ENCODE measurements around the gene SNX2.

SNX2 gene

DNA sequence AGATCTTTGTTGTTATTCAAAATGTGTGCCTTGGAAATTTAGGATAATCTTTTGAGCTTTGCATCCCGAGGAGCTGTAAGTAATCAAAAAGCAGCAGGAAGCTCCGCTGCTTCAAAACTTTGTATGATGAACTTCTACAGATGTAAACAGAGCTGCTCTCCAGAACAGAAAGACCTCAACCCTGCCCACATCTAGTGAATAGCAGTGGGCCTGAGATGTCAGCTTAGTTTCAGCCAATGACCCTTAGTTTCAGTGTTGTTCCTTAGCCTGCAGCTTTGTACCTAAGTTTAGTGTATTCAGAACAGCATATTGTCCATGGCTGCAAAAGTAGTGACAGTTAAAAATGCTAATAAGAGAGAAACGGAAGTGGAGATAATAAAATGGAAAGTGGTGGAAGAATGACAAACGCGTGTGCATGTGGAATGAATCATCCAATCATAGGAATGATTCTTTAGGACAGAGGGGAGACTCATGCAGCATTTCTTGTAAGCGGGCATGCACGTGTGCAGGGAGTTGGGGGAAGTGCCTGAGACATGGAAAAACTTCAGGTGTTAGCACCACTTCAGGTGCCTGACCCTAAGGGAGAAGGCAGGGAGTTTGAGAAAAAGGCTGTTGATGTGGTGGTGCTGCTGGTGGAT, 95.5 kb downstream of the SNX2 start:
- no peak overlapping the region for H3K4me3 ChIP-seq (ENCODE audit: low read length)
- DNase-seq (ENCODE audit: low read depth): no peak
- TF ChIP-seq, protein P1, sequence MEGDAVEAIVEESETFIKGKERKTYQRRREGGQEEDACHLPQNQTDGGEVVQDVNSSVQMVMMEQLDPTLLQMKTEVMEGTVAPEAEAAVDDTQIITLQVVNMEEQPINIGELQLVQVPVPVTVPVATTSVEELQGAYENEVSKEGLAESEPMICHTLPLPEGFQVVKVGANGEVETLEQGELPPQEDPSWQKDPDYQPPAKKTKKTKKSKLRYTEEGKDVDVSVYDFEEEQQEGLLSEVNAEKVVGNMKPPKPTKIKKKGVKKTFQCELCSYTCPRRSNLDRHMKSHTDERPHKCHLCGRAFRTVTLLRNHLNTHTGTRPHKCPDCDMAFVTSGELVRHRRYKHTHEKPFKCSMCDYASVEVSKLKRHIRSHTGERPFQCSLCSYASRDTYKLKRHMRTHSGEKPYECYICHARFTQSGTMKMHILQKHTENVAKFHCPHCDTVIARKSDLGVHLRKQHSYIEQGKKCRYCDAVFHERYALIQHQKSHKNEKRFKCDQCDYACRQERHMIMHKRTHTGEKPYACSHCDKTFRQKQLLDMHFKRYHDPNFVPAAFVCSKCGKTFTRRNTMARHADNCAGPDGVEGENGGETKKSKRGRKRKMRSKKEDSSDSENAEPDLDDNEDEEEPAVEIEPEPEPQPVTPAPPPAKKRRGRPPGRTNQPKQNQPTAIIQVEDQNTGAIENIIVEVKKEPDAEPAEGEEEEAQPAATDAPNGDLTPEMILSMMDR (conservative IDR thresholded peaks at IDR 0.05; ENCODE audit: low read depth, low read length): no peak

DNA sequence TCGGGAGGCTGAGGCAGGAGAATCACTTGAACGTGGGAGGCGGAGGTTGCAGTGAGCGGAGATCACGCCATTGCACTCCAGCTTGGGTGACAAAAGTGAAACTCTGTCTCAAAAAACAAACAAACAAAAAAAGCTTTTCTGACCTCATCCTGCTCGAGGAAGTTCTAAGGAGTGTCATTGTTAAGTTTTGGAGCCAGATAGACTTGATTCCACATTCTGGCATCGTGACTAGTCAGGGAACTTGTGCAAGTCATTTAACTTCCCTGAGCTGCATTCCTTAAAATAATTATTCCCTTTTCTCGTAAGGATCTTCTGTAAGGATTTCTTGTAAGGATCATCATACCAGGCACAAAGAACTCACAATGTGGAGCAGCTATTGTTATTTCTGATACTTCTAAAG, 96.8 kb downstream of the SNX2 start:
- no peak overlapping the region for H3K4me3 ChIP-seq (ENCODE audit: low read length)
- DNase-seq (ENCODE audit: low read depth): no peak
- TF ChIP-seq, protein P1 (conservative IDR thresholded peaks at IDR 0.05; ENCODE audit: low read depth, low read length): no peak

DNA sequence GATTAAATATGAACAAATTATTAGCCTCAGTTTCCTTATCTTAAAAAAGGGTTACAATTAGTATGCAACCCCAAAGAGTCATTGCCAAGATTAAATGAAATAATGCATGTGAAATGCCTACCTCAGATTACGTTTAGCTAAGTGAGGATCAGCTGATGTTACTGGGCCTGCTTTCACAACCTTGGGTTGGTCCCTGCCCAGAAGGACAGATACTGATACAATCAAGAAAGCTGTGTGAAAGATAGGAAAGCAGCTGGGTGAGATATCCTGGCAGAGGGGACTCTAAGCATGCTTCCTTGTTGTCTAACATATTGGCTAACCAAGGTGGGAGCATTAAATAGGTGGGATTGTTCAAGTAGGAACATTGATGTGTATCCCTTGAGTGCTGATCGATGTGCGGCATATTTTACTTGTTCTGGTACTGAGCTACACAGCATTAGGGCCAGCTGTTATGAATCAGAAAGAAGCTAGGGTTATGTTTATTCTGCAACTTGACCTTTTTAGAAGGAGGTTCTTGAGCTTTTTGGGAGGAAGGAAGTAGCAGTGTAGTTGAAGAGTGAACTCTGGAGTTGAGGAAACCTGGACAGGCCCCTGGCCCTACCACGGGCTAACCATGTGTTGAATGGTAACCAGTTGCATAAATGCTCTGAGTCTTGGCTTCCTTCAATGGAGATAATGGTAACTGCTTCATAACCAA, 99.4 kb downstream of the SNX2 start:
- TF ChIP-seq, protein P1 (conservative IDR thresholded peaks at IDR 0.05; ENCODE audit: low read depth, low read length): no peak
- no peak overlapping the region for H3K4me3 ChIP-seq (ENCODE audit: low read length)
- no peak for DNase-seq (ENCODE audit: low read depth)

DNA sequence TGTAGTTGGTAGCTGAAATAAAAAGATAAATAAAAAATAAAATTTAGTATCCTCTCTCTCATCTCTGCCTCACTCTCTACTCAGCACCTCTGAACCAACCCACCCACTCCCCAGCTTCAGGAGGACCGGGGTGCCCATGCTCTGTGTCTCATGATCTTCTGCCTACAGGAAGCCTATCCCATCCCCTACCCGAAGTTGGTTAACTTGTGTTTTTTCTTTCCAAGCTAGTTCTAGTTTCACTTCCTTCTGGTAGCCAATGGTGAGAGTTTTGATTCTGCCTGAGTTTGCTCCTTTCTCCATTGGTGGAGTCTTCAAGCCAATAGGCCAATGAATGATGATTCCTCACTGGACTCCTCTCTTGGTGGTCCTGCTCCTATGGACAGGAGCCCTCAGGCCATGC, 102.6 kb downstream of the SNX2 start:
- TF ChIP-seq, protein P1 (conservative IDR thresholded peaks at IDR 0.05; ENCODE audit: low read depth, low read length): no peak
- H3K4me3 ChIP-seq (ENCODE audit: low read length): no peak overlapping the region
- no peak for DNase-seq (ENCODE audit: low read depth)

DNA sequence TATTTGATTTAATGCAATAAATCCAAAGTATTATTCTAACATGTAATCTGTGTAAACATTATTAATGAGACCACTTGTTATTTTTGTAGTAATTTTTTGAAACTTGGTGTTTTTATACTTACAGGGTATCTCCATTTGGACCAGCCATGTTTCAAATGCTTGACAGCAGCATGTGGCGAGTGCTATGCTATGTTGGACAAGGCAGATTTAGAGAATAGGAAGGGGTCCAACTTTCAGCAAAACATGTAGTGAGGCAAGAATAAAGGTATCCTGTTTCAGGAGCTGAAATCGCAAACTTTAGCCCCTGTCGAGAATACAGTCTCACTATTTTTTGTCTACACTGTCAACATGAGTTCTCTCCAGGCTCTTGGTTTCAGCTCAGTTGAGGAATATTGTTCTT, 104.2 kb downstream of the SNX2 start:
- no peak for DNase-seq (ENCODE audit: low read depth)
- H3K4me3 ChIP-seq (ENCODE audit: low read length): no peak overlapping the region
- TF ChIP-seq, protein P1 (conservative IDR thresholded peaks at IDR 0.05; ENCODE audit: low read depth, low read length): no peak
